A549 (cell line): ENCODE data around the gene XYLT1. TPM values are rescaled to one million over a fixed set of nuclear protein-coding genes. Genes with fewer than 3 reads are reported as not detected.

ENCODE experiments used
- ATAC-seq, 2 experiments: fragments of 200-7000 bp in 1 of 2; fragments of >200 bp in 1 of 2; cut with Nextera tagmentation in 1 of 2; cut with Tn5 transposase in 1 of 2; 3 replicates each; pipeline versions ENCODE4 v1.8.0 to v1.9.1; 2018 to 2020; ENCODE audit warnings: mild to moderate bottlenecking in 1 of 2, moderate library complexity in 1 of 2
- CTCF ChIA-PET: fragments of 300-600 bp; sonication (Branson Sonifier 250); formaldehyde crosslinking; extraction: SDS; loops from one replicate; lab custom pipeline; 2021; ENCODE audit warnings: antibody characterized with exemption, inconsistent platforms; lab: Yijun Ruan, JAX
- POLR2A ChIA-PET: fragments of 350-600 bp; formaldehyde crosslinking; extraction: SDS; loops from one replicate; lab custom pipeline; 2021; ENCODE audit warnings: antibody characterized with exemption, inconsistent platforms; lab: Yijun Ruan, JAX
- DNase-seq, 2 experiments: peaks; one replicate each; pipeline versions ENCODE4 v3.0.0 to v3.0.0-alpha.2; 2011 to 2016; ENCODE audit warnings: low read depth in 1 of 2, low spot score in 1 of 2
- FAIRE-seq: peaks from 2 replicates; lab custom pipeline; 2011; peaks lifted over from hg19 to GRCh38; lab: Jason Lieb, UNC
- H3K27ac ChIP-seq, 2 experiments: fragments of >200 bp; sonication (Bioruptor Twin); formaldehyde crosslinking; 3 replicates each; pipeline ENCODE4 v1.5.1; 2016 to 2017
- H3K4me1 ChIP-seq: fragments of >200 bp; sonication (Bioruptor Twin); formaldehyde crosslinking; 3 replicates; pipeline ENCODE4 v1.6.1; 2016
- H3K4me2 ChIP-seq: fragments of >200 bp; sonication (Bioruptor Twin); formaldehyde crosslinking; 3 replicates; pipeline ENCODE4 v1.6.1; 2016
- H3K4me3 ChIP-seq: fragments of >200 bp; sonication (Bioruptor Twin); formaldehyde crosslinking; 3 replicates; pipeline ENCODE4 v1.5.1; 2016
- H3K9me3 ChIP-seq: fragments of >200 bp; sonication (Bioruptor Twin); formaldehyde crosslinking; 3 replicates; pipeline ENCODE4 v1.6.1; 2016
- ATOH8 ChIP-seq: fragments of 250-450 bp; sonication (Bioruptor Pico); IDR thresholded peaks from 2 replicates; pipeline ENCODE4 v1.5.0; 2020; ENCODE audit warnings: low read depth, mild to moderate bottlenecking, moderate library complexity
- BHLHE40 ChIP-seq: IDR thresholded peaks from 2 replicates; pipeline ENCODE4 v1.6.1; 2012; ENCODE audit warnings: low read depth, low read length, inconsistent platforms
- CBX2 ChIP-seq: fragments of 200-600 bp; sonication (generic); IDR thresholded peaks from 2 replicates; pipeline ENCODE4 v1.6.1; 2016; ENCODE audit warnings: low read depth, mild to moderate bottlenecking, borderline replicate concordance
- CEBPB ChIP-seq, 2 experiments: fragments of >200 bp in 1 of 2; sonication (Bioruptor Twin) in 1 of 2; formaldehyde crosslinking in 1 of 2; IDR thresholded peaks; 2 replicates each; pipeline ENCODE4 v1.6.1; 2012 to 2016
- CTCF ChIP-seq: fragments of >200 bp; sonication (Bioruptor Twin); formaldehyde crosslinking; IDR thresholded peaks from 3 replicates; pipeline ENCODE4 v1.5.1; 2016
- E2F6 ChIP-seq: IDR thresholded peaks from 2 replicates; pipeline ENCODE4 v1.6.1; 2012; ENCODE audit warnings: low read depth, borderline replicate concordance
- ELK1 ChIP-seq: fragments of 150-350 bp; IDR thresholded peaks from 2 replicates; pipeline ENCODE4 v1.6.1; 2014; ENCODE audit warnings: low read depth, mild to moderate bottlenecking, low read length
- FOSL2 ChIP-seq, 2 experiments: fragments of 450-650 bp in 1 of 2; fragments of >200 bp in 1 of 2; sonication (Bioruptor Twin) in 1 of 2; formaldehyde crosslinking; IDR thresholded peaks; 2 replicates each; pipeline versions ENCODE4 v1.5.0 to v1.6.1; 2016 to 2020; ENCODE audit warnings: mild to moderate bottlenecking in 1 of 2, moderate library complexity in 1 of 2
- FOXS1 ChIP-seq: fragments of 250-450 bp; sonication (Bioruptor Pico); IDR thresholded peaks from 2 replicates; pipeline ENCODE4 v1.5.0; 2020; ENCODE audit warnings: mild to moderate bottlenecking, moderate library complexity
- GATA3 ChIP-seq: IDR thresholded peaks from 2 replicates; pipeline ENCODE4 v1.6.1; 2012; ENCODE audit warnings: borderline replicate concordance
- HDAC2 ChIP-seq: fragments of 200-600 bp; sonication (generic); IDR thresholded peaks from 2 replicates; pipeline ENCODE4 v1.6.1; 2016
- HES2 ChIP-seq: fragments of >200 bp; sonication (Bioruptor Twin); formaldehyde crosslinking; IDR thresholded peaks from 2 replicates; pipeline ENCODE4 v1.6.1; 2016
- HEYL ChIP-seq: fragments of 250-450 bp; sonication (Bioruptor Pico); IDR thresholded peaks from 2 replicates; pipeline ENCODE4 v1.8.0; 2021; ENCODE audit warnings: mild to moderate bottlenecking, moderate library complexity
- HMGXB4 ChIP-seq: fragments of 250-450 bp; sonication (Bioruptor Pico); IDR thresholded peaks from 2 replicates; pipeline ENCODE4 v1.5.0; 2021; ENCODE audit warnings: mild to moderate bottlenecking, moderate library complexity, borderline replicate concordance
- JUNB ChIP-seq: fragments of >200 bp; sonication (Bioruptor Twin); formaldehyde crosslinking; IDR thresholded peaks from 2 replicates; pipeline ENCODE4 v1.6.1; 2016
- KDM1A ChIP-seq: fragments of 200-600 bp; sonication (generic); IDR thresholded peaks from 2 replicates; pipeline ENCODE4 v1.6.1; 2016; ENCODE audit warnings: low read depth, mild to moderate bottlenecking
- KDM5A ChIP-seq: fragments of 200-600 bp; sonication (generic); IDR thresholded peaks from 2 replicates; pipeline ENCODE4 v1.6.1; 2016; ENCODE audit warnings: antibody characterized with exemption, mild to moderate bottlenecking
- MAFK ChIP-seq: fragments of 450-650 bp; IDR thresholded peaks from 2 replicates; pipeline ENCODE4 v1.6.1; 2014; ENCODE audit not compliant: partially characterized antibody
- MAZ ChIP-seq: fragments of 150-350 bp; IDR thresholded peaks from 2 replicates; pipeline ENCODE4 v1.6.1; 2014; ENCODE audit warnings: antibody characterized with exemption, low read depth, low read length, borderline replicate concordance
- NR3C1 ChIP-seq: fragments of >200 bp; sonication (Bioruptor Twin); formaldehyde crosslinking; IDR thresholded peaks from 3 replicates; pipeline ENCODE4 v1.6.1; 2017
- PHF8 ChIP-seq: fragments of 200-600 bp; sonication (generic); IDR thresholded peaks from 2 replicates; pipeline ENCODE4 v1.6.1; 2016; ENCODE audit warnings: low read depth, mild to moderate bottlenecking, antibody characterized with exemption, moderate library complexity, borderline replicate concordance
- POLR2A ChIP-seq: IDR thresholded peaks from 2 replicates; pipeline ENCODE4 v1.6.1; 2012; ENCODE audit warnings: mild to moderate bottlenecking, low read length
- POLR2AphosphoS2 ChIP-seq: conservative IDR thresholded peaks from 2 replicates; pipeline ENCODE4 v1.6.1; 2012; ENCODE audit warnings: low read length, improper control_type of control experiment, inconsistent platforms
- RAD21 ChIP-seq, 2 experiments: fragments of >200 bp in 1 of 2; sonication (Bioruptor Twin) in 1 of 2; formaldehyde crosslinking in 1 of 2; IDR thresholded peaks in 1 of 2; conservative IDR thresholded peaks in 1 of 2; 2 replicates in 1 of 2; 3 replicates in 1 of 2; pipeline ENCODE4 v1.6.1; 2012 to 2018; ENCODE audit warnings: inconsistent platforms in 1 of 2
- RARB ChIP-seq: fragments of 250-450 bp; sonication (Bioruptor Pico); IDR thresholded peaks from 2 replicates; pipeline ENCODE4 v1.8.0; 2021; ENCODE audit warnings: mild to moderate bottlenecking, moderate library complexity
- RCOR1 ChIP-seq: fragments of 150-350 bp; IDR thresholded peaks from 2 replicates; pipeline ENCODE4 v1.6.1; 2014; ENCODE audit warnings: antibody characterized with exemption, low read length, low read depth
- RFX5 ChIP-seq: fragments of 450-650 bp; IDR thresholded peaks from 2 replicates; pipeline ENCODE4 v1.7.1; 2014; ENCODE audit warnings: antibody characterized with exemption, mild to moderate bottlenecking, moderate library complexity
- TFCP2L1 ChIP-seq: fragments of 250-450 bp; sonication (Bioruptor Pico); IDR thresholded peaks from 2 replicates; pipeline ENCODE4 v1.5.0; 2021; ENCODE audit warnings: mild to moderate bottlenecking
- USF2 ChIP-seq: fragments of 450-650 bp; IDR thresholded peaks from 2 replicates; pipeline ENCODE4 v1.6.1; 2014; ENCODE audit warnings: antibody characterized with exemption
- ZFP36 ChIP-seq: fragments of 450-650 bp; IDR thresholded peaks from 2 replicates; pipeline ENCODE4 v1.6.1; 2014; ENCODE audit warnings: borderline replicate concordance; ENCODE audit not compliant: partially characterized antibody
- WGBS: methylation state at CpG from one replicate; pipeline ENCODE4 v1.1.6; 2017; ENCODE audit errors: missing lambda C conversion rate; 5-methylcytosine and 5-hydroxymethylcytosine counted together
- polyA plus RNA-seq, 4 experiments: library from polyadenylated mRNA; depleted of rRNA in 3 of 4; stranded (reverse); fragments of >200 nt; fragmentation: RNase III in 1 of 4; extraction: RNeasy Plus Mini Kit Qiagen cat#74134 plus additional on column Dnase treatment in 1 of 4; gene quantifications; 2 replicates in 3 of 4; 3 replicates in 1 of 4; pipeline ENCODE4 v1.2.3, GENCODE V29; 2011 to 2017

Gene XYLT1
- polyA plus RNA-seq, 2 of the 4 experiments (the other 2 are of a cell fraction), result 0.78 to 0.88 TPM

- Histone ChIP-seq H3K4me3 (no peak overlapping the region), H3K4me1 (no peaks in the 10 kb centered on the region), H3K27ac (no peak overlapping the region), H3K9me3 (no peaks in the 10 kb centered on the region), H3K4me2 (no peak overlapping the region)
- ChIA-PET CTCF (no interaction called here), POLR2A (no interaction called here)
- FAIRE-seq (no peak), DNase-seq (no peak), ATAC-seq (no peak)
- no peak for TF ChIP-seq RCOR1
- TF ChIP-seq HEYL (CRISPR knock-in tag), result no peak
- no peak for TF ChIP-seq ATOH8 (CRISPR knock-in tag)
- no peak for TF ChIP-seq ZFP36
- TF ChIP-seq HMGXB4 (CRISPR knock-in tag), result no peak
- TF ChIP-seq MAZ, result no peak
- TF ChIP-seq HES2, result no peak
- TF ChIP-seq RAD21 (conservative IDR thresholded peaks at IDR 0.05 in 1 of 2, IDR thresholded peaks at IDR 0.05 in 1 of 2), result no peak
- TF ChIP-seq KDM5A, result no peak
- TF ChIP-seq JUNB, result no peak
- no peak for TF ChIP-seq CEBPB (IDR thresholded peaks at IDR 0.05)
- no peak for TF ChIP-seq RFX5
- no peak for TF ChIP-seq NR3C1
- no peak for TF ChIP-seq FOXS1 (CRISPR knock-in tag)
- TF ChIP-seq FOSL2 (IDR thresholded peaks at IDR 0.05), result no peak
- TF ChIP-seq FOSL2 (CRISPR knock-in tag; IDR thresholded peaks at IDR 0.05), result no peak
- no peak for TF ChIP-seq CTCF
- no peak for TF ChIP-seq TFCP2L1 (CRISPR knock-in tag)
- TF ChIP-seq GATA3, result no peak
- no peak for TF ChIP-seq BHLHE40
- 16% methylated on average over 5 of the region's 5 CpGs for WGBS
Observed at GRCh38 chr16:17347624-17348023, 123.1 kb downstream of the XYLT1 start.

- Histone ChIP-seq H3K4me1 (no peaks in the 10 kb centered on the region), H3K4me3 (no peak overlapping the region), H3K4me2 (no peak overlapping the region), H3K9me3 (no peaks in the 10 kb centered on the region), H3K27ac (no peak overlapping the region)
- FAIRE-seq, result no peak
- ChIA-PET CTCF (no interaction called here), POLR2A (no interaction called here)
- DNase-seq, result no peak
- WGBS, result 43% methylated on average over 12 of the region's 12 CpGs
- ATAC-seq, result no peak
- no peak for TF ChIP-seq POLR2AphosphoS2
- TF ChIP-seq RARB (CRISPR knock-in tag), result no peak
- TF ChIP-seq POLR2A, result no peak
- no peak for TF ChIP-seq ELK1
- TF ChIP-seq CBX2, result no peak
- no peak for TF ChIP-seq PHF8
- TF ChIP-seq USF2, result no peak
- no peak for TF ChIP-seq HDAC2
- TF ChIP-seq E2F6, result no peak
- no peak for TF ChIP-seq RAD21 (conservative IDR thresholded peaks at IDR 0.05 in 1 of 2, IDR thresholded peaks at IDR 0.05 in 1 of 2)
- TF ChIP-seq KDM5A, result no peak
- TF ChIP-seq KDM1A, result no peak
- TF ChIP-seq ZFP36, result no peak
- TF ChIP-seq MAFK, result no peak
- TF ChIP-seq TFCP2L1 (CRISPR knock-in tag), result no peak
- TF ChIP-seq GATA3, result no peak
Observed at GRCh38 chr16:17346621-17347569, 123.9 kb downstream of the XYLT1 start.
